NCI-H2227 (cell line): ENCODE measurements around the gene PWWP2B.
"Not testable (repeated sequence)": the region's sequence is repeated elsewhere in the genome, so short reads cannot be mapped to it uniquely, and the experiment has no call there.

ENCODE experiments used
- DNase-seq: peaks from one replicate; lab custom pipeline; 2025; ENCODE audit not compliant: unreplicated experiment; lab: John Stamatoyannopoulos, UW

PWWP2B gene

DNA sequence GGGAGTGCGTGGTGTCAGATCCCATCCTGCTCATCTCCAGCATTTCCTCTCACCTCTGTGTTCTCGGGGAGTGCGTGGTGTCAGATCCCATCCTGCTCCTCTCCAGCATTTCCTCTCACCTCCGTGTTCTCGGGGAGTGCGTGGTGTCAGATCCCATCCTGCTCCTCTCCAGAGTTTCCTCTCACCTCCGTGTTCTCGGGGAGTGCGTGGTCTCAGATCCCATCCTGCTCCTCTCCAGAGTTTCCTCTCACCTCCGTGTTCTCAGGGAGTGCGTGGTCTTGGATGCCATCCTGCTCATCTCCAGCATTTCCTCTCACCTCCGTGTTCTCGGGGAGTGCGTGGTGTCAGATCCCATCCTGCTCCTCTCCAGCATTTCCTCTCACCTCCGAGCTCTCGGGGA, 18.0 kb upstream of the PWWP2B start:
- DNase-seq = not testable (repeated sequence)

GRCh38 chr10:132380986-132381385, 16.0 kb upstream of the PWWP2B start:
- not testable (repeated sequence) for DNase-seq

- no peak for DNase-seq
These were observed 15.3 kb upstream of the PWWP2B start for GRCh38 chr10:132381741-132382140.

DNA sequence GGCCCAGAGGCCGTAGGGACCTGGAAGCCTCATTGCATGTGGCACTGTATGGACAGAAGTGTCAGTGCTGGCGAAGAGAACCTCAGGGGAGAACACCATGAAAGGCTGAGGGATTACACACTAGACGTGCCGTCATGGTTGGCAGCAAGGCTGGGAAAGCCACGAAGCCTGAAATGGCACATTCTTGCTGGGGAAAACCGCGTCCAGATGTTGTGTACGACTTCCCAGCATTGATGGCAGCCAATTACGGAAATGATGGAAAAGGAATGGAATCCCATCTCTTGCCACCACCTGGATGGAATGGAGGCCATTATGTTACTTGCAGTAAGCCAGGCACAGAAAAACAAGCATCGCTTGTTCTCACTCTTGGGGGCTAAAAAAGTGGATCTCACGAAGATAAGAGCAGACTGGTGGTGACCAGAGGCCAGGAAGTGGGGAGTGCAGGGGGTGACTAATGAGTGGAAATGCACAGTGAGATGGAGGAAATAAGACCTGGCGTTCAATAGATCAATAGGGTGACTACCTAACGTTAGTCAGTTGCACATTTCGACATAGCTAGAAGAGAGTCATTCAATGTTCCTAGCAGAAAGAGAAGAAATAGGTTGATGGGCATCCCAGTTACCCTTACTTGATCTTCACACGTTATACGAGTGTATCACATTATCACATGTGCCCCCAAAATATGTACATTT, 14.6 kb upstream of the PWWP2B start:
- no peak for DNase-seq

- DNase-seq = no peak
These were observed 13.9 kb upstream of the PWWP2B start for GRCh38 chr10:132383101-132383500.

DNA sequence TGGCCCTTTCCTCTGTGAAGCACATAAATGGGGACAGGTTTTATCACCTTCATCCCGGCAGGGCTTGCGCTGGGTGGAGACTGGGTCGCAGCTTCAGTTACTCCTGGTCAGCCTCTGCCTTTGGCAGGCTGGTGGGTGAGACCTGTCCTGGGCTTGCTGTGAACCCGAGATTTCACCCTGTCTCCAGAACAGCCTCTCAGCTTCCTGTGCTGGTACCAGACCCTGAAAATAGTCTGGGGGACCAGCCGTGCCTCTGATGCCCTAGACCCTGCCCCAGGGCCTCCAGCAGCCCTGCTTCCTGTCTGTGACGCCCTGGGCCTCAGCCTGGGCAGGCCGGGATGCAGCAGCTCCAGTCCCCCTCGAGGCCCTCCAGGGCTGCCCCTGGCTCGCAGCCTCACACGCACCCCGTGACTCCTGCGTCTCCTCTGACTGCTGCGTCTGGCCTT, 13.2 kb upstream of the PWWP2B start:
- no peak for DNase-seq

- no peak for DNase-seq
These were observed 12.2 kb upstream of the PWWP2B start for GRCh38 chr10:132384618-132385388.

DNA sequence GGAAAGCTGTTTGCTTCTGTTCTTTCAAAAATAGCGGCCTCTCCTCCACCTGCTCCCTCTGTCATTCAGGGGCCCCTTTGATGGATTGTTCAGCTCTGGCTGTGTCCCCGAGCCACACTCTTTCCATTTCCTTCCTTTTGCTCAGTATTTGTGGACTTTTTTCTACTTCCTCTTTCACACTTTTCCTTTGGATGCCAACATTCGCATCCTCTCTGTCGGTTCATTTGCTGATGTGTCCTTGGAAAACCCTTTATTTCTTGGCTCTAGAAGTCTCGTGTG, 11.7 kb upstream of the PWWP2B start:
- no peak for DNase-seq

- DNase-seq = no peak
These were observed 11.1 kb upstream of the PWWP2B start for GRCh38 chr10:132385721-132386418.

DNA sequence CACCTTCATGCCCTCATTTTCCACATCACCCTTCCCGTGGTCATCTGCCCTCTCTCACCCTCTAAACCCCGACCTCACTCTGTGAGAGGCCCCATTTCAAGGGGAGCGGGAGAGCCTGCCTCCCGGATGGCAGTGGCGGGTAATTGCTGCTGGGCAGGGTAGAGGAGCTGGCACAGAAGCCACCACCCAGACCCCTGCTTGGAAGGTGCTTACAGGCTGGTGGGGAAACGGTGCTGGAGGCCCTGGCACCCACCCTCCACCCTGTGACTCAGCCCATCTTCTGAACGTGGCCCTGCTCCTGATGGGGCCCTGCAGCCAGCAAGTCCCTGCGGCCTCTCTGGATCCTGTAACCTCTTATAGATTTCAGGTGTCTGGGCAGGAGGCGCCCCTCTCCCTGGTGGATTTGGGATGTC, 10.6 kb upstream of the PWWP2B start:
- DNase-seq = no peak

GRCh38 chr10:132386896-132387295, 10.1 kb upstream of the PWWP2B start:
- DNase-seq = not testable (repeated sequence)

- DNase-seq = peak; percentile 71
These were observed 9.2 kb upstream of the PWWP2B start for GRCh38 chr10:132387764-132388210.

- no peak for DNase-seq
These were observed 8.0 kb upstream of the PWWP2B start for GRCh38 chr10:132388891-132389432.

GRCh38 chr10:132389433-132390169, 7.4 kb upstream of the PWWP2B start:
- no peak for DNase-seq

DNA sequence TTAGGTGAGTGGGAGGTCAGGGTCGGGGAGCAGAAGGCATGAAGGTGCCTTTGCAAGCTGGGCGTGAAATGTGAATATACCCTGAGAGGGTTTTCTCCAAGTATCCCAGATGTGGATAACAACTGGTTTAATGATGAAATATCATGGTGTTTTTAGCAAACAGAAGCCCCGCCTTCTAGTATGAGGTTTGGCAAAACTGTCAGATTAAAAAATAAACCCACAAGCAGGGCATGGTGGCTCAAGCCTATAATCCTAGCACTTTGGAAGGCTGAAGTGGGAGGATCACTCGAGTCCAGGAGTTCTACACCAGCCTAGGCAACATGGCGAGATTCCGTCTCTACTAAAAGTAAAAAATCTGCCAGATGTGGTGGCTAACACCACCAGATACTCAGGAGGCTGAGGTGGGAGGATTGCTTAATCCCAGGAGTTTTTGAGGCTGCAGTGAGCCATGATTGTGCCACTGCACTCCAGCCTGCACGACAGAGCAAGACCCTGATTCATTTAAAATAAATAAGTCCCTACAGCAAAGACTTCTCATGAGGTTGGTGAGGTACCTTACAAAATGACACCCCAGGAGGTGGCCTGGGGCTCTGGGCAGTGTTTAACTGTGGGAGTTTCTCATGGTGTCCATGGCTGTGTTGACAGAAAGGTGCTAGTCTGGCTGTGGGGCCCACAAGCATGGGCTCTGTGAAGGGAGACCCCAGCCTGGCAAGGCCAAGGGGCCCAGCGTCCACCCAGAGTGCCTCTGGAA, 6.7 kb upstream of the PWWP2B start:
- DNase-seq = no peak

- no peak for DNase-seq
These were observed 5.9 kb upstream of the PWWP2B start for GRCh38 chr10:132390921-132391675.

DNA sequence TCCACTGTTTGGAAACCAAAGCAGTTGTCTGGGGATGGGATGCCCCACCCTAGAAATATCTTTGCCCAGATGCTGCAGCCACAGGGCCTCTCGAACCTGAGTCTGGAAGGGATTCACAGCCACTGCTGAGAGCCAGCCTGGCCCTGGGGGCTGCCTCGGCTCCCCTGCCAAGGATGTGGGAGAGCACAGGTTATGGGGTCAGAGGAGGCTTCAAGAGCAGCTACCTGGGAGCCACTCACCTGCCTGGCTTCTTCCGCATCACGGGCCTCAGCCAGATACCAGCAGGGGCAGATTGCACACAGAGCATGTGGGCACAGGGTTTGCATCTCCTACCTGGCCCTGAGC, 5.4 kb upstream of the PWWP2B start:
- DNase-seq = no peak

DNA sequence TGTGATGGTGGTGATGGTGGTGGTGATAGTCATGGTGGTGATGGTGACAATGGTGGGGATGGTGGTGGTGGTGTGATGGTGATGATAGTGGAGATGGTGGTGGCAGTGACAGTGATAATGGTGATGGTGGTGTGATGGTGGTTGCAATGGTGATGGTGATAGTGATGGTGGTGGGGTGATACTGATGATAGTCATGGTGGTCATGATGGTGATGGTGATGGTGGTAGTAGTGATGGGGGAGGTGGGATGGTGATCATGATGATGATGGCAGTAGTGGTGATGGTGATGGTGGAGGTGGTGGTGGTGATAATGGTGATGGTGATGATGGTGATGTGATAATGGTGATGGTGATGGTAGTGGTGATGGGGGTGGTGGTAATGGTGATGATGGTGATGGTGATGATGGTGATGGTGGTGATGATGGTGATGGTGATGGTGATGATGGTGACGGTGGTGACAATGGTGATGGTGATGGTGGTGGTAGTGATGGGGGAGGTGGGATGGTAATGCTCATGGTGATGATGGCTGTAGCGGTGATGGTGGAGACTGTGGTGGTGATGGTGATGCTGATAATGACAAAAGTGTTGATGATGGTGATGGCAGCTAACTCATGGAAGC, 4.7 kb upstream of the PWWP2B start:
- DNase-seq = no peak
